Measurements from ENCODE around the gene ARHGAP1.

- no peak for TF ChIP-seq POLR2A (IDR thresholded peaks at IDR 0.05)
- TF ChIP-seq, protein P1, sequence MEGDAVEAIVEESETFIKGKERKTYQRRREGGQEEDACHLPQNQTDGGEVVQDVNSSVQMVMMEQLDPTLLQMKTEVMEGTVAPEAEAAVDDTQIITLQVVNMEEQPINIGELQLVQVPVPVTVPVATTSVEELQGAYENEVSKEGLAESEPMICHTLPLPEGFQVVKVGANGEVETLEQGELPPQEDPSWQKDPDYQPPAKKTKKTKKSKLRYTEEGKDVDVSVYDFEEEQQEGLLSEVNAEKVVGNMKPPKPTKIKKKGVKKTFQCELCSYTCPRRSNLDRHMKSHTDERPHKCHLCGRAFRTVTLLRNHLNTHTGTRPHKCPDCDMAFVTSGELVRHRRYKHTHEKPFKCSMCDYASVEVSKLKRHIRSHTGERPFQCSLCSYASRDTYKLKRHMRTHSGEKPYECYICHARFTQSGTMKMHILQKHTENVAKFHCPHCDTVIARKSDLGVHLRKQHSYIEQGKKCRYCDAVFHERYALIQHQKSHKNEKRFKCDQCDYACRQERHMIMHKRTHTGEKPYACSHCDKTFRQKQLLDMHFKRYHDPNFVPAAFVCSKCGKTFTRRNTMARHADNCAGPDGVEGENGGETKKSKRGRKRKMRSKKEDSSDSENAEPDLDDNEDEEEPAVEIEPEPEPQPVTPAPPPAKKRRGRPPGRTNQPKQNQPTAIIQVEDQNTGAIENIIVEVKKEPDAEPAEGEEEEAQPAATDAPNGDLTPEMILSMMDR (IDR thresholded peaks at IDR 0.05): no peak
Observed at GRCh38 chr11:46725338-46726205, 25.2 kb upstream of the ARHGAP1 start.

Data from right lobe of liver (tissue), 4 donors.